Measurements from ENCODE around the gene MAP2K3.

MAP2K3 gene

DNA sequence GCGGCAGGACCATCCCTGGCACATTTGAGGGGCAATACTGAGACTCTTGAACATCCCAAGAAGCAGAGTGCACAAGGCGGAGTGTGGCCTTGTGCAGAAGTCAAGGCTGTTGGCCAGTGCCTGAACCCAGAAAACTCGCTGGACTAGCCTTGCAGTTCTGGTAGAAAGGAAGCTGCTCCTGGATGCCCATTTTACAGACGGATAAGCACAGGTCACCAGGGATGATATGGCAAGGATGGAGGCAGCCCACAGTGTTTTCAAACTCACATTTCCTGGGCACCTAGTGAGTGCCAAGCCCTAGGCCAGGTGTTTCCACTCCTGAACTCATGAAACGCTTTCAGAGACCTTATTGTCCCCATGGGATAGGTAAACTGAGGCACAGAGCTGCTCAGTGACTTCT, 1.7 kb upstream of the MAP2K3 start:
- no peak for DNase-seq (ENCODE audit: low read depth, low spot score)

DNA sequence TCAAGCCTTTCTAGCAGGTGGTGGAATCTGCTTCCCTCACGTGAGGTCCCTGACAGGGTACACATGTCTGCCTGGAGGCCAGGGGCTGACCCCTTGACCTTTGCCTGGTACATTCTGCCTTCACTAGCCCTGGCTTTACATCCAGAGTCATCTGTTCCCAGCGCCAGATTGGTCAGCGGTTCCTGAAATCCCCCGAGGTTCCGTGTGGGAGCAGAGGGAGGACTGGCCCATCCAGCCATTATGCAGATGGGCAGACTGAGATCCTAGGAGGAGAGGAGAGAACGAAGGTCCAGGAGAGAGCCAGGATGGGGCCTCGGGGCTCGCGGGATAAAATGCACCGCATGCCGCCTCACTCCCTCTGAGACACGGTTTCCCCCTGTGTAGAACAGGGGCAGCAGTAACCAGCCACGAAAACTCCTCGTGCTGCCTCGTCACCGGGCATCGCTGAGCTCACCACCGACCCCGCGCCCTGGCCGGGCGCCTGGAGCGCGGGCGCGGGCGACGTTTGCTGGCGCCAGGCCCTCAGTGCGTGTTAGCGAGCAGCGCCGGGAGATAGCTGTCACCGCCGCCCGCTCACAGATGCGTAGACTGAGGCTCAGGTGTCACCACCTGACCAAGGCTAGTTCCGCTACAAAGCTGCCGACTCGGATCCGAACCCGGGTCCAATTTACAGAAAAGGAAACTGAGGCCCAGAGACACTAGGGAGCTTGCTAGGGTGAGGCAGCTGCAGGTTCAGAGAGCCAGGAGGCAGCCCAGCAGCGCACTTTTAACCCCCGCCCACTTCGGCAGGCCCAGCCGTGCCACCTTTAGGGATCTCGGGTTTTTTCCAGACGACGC, 811 bp upstream of the MAP2K3 start:
- no peak for DNase-seq (ENCODE audit: low read depth, low spot score)

DNA sequence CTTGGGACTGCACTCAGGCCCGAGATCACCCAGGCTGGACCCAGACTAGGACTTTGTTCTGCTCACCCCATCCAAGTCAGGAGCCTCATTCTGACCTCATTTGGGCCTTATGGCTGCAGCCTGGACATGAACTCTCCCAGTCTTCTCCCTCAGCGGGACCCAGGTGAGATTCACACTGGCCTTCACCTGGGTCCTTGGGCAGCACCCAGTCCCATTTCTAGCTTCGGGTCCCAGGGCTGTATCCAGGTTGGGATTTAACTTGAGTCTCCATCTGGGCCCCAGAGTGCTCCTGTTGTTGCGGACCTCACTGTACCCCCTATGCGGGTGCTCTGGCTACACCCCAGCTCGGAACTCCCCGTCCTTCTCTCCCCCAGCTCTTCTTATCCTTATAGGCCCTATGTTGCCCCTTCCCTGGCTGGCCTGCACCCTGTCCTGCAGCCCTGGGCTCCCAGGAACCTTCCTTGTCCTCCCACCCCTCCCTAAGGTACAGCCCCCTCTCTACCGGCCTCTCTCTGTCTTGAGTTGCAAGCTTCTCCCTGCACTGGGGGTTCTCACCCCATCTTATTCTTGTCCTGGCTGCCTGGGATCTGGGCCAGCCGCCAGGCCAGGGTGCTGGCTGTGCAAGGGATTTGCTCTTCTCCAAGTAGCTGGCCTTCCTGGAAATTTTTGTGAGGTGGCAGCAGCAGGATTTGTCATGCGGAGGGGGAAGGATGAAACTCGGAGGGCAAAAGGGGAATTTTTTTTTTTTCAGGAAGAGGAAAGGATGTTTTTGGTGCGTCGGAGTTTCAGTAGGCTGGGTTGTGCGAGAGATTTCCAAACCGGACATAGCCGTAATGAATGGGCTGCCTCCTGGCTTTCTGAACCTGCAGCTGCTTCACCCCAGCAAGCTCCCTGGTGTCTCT, 904 bp downstream of the MAP2K3 start:
- DNase-seq (ENCODE audit: low read depth, low spot score) = no peak

DNA sequence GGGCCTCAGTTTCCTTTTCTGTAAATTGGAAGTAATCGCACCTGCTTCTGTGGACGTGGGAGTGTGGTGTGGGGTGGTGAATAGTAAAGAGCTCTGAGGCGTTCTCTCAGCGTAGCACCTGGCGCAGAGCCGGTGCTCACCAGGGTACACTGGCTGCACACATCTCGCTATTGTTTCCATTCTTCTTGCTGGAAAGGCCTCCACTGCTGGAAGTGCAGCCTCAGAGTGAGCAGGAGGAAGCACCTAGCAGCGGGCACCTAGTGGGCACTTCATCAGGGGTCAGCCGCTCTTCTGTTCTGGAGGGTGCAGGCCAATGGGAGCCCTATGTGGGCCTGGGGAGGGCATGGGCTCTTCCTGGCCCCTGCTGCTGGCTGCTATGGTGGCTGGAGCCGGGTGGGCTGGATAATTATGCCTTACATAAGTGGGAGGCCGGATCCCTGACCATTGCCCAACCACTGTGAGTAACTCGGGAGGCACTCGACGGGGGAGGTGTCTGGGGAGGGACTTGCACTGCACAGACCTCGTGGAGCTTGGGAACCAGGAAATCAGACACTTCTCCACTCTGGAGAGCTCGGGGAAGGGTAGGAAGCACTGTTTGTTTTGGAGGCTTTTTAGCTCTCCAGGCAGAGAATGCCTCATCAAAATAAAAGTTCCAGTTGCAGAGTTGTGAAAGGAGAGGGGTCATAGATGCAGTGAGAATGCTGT, 1.7 kb downstream of the MAP2K3 start:
- DNase-seq (ENCODE audit: low read depth, low spot score) = no peak

DNA sequence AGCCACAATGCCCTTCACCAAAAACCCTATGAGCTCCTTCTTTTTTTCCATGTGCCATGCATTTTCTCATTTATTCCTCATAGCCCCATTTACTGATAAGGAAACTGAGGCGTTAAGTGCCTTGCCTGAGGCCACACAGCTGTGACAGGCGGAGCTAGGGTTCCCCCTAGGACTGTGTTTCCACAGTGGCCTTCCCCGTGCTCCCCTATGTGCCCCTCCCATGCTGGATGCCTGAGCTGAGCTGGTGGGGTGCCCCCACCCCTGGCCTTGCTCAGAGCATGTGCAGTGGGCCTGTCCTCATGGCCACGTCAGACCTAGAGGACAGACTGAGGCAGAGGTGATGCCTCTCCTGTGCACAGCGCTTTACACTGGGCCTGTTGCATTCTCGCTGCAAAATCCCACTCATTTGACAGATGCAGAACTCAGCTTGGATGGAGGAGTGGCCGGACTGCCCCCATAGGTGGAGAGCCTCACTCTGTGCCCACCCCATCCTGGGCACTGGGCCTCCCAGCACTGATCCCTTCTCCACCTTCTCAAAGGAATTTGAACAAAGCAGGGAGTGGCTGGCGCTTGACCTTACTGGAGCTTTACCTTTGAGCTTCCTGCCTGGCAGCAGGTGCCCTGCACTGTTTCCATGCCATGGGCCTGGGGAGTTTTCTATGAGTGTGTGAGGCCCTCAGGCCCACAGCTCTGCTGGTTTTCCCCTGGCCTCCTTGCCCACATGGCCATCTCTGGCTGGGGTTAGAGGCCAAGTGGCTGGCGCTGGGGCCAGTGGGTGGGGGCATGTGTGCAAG, 2.6 kb downstream of the MAP2K3 start:
- no peak for DNase-seq (ENCODE audit: low read depth, low spot score)

DNA sequence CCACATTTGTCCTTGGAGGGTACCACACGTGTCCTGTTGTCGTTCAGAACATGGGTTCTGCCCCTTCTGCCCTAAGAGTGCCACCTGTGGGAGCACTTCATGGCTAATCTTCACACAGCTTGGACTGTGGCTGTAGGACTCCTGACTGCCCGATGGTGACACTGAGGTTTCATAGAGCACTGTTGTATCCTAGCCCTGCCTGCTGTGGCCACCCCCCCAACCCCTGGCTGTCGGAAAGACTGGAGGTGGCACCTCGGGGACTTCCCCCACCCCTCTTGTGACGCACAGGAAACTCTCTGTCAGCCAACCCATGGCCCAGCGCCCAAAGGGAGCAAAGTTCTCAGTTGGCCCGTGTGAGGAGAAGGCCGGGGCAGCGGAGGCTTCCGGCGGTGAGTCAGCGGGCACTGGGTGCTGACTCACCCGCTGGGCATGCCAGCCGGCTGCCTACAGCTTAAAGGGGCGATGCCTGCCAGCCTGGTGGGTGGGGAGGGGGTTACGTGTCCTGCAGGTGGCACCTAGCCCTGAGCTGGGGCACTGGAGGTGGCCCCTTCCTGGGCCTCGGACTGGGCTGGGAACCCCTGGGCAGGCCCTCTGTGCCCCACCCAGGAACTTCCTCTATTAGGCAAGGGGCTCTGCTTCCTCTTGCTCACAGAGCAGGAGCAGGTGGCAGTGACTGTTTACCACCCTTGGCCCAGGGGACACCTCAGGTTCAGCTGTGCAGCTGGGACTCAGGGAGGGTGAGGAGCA, 3.4 kb downstream of the MAP2K3 start:
- DNase-seq (ENCODE audit: low read depth, low spot score) = no peak

DNA sequence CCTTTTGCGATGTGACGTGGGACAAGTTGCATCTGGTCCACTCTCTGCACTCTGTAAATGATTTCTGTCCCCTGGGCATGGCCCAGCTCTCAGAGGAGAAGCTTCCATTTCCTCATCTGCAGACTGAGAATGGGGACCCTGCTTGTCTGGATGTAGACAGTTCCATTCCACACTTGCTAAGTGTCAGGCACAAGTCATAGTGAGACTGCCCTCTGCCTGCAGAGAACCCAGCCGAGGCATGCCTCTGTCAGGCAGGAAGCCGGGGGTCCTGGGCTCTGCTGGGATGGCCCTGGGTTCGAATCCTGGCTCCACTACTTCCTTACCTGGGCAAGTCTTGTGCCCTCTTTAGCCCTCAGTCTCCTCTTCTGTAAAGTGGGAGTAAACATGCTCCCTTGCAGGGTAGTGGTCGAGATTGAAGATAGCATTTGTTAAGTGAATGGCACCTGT, 4.1 kb downstream of the MAP2K3 start:
- no peak for DNase-seq (ENCODE audit: low read depth, low spot score)

DNA sequence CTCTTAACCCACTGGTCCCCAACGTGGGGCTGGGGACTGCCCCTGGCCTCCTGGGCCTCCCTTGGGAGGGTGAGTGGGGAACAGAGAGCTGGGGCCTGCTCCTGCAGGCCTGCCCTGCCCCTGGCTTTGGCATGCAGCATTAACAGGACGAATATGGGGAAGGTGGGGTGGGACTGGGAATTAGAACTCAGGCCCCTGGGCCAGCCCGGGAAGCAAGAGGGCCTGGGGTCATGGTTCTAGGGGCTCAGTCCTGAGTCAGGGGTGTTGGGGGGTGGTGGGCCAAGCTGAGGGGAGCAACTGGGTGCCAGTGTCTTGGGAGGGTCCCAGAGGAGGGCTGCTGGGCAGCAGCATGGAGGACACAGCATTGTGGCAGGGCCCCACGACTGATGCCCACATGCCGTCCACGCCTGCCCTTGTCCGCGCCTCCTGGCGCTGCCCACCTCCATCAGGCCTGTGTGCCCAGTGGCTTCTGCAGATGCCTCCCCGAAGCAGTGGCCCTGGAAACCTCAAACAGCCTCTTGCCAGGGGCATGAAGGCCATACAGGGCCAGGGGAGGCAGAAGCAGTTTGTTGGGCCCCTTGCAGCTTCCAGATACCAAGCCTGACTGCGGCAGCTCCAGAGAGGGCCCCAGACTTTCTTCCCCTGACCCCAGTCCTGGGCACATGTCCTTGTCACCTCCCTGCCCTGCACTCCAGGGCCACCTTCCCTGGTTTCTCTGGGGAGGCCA, 4.8 kb downstream of the MAP2K3 start:
- DNase-seq (ENCODE audit: low read depth, low spot score) = no peak

DNA sequence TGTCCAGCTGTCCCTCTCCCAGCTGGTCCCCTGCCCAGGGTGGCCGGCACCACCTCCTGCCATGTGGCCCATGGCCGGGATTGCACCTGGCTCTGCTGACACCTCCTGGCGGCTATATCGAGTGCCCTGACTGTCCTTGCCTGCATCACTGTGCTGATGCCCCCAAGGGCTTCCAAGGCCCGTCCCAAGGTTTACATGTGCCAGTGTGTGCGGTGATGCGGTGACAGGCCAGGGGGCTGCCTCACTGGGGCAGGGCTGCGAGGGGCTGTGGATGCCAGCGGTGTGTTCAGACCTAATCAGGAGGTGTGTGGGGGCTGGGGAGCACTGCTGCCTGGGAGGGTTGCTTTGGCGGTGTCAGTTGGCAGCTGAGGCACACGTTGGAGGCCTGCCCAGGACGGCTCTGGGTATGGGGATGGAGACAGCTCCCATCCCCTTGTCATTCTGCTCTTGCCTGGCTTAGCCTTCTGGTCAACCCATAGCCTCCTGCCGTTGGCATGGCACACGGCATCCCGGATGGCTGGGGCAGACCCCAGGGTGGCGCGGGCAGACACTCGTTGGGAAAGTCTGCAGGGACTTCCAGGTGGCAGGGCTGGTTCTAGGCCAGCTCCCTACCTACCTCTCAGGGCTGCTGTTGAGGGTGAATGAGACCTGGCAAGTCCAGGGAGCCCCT, 5.5 kb downstream of the MAP2K3 start:
- DNase-seq (ENCODE audit: low read depth, low spot score) = no peak

DNA sequence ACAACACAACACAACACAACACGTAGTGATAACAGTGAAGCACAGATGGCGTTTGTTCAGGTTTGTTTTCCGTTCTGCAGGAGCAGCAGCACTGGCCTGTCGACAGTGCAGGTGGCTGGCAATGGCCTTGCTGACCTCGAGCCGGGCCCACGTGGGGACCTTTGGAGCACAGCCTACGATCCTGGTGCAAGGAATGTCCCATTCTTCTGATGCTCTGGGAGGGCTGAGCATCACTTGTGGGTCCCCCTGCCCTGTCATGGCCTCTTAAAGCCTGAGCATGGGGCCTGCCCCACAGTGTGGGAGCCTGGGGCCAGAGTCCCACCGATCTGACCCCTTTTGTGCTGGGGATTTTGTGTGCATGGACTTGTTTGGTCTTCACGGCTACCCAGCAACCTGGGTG, 6.8 kb downstream of the MAP2K3 start:
- no peak for DNase-seq (ENCODE audit: low read depth, low spot score)

DNA sequence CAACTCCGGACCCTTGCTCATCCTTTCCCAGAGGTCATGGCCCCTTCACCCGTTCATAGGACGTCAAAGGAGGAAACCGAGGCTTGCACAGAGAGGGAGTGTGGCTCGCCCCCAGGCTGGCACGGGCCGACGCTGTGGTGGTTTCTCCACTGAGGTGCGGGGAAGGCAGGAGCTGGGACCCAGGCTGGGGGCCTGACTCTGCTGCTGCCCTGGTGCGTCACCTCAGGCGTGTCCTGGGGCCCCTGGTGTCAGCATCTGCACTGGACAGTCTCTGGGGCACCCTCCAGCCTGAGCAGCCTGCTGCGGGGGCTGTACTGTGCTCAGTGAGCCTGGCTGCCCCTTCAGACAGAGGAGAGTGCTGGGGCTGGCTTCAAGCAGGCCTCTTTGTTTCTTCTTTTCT, 7.4 kb downstream of the MAP2K3 start:
- no peak for DNase-seq (ENCODE audit: low read depth, low spot score)

DNA sequence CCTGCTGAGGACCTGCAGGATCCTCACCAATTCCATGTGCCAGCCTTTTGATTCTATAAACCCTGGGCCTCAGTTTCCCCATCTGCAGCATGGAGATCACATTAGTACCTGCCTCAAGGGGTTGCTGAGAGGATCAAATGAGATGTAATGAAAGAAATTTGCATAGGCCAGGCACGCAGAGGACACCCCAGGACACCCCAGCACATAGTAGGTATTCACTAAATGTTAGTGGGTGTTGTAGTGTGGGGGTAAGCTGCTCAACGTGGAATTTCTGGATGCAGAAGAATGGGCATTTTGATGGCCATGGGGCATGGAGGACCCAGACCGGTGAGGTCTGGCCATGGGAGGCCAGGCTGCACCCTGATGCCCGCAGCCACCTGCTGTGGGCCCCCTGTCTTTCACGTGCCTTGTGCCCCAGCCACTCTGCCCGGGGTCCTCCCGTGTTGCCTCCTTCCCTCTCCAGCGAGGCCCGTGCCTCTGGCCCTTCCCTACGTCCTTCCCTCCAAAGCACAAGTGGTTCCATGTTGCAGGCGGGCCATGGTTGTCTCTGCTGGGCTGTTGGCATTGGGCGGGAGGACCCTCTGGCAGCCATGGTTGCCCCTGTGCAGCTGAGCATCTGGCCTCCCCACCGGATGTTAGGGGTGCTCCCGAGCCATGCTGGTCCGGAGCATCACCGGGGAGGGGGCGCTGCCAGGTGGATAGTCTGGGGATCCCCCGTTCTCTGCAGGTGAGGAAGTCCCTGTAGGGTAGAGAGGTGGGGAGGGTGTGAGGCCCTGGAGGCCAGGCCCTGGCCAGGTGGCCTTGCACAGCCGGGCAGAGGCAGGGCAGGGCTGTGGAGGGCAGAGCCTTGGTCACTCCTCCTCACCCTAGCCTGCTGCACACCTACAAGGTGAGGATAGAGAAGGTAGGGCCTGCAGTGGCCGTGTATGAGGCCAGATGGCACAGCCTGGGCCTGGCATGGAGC, 8.6 kb downstream of the MAP2K3 start:
- DNase-seq (ENCODE audit: low read depth, low spot score) = no peak

DNA sequence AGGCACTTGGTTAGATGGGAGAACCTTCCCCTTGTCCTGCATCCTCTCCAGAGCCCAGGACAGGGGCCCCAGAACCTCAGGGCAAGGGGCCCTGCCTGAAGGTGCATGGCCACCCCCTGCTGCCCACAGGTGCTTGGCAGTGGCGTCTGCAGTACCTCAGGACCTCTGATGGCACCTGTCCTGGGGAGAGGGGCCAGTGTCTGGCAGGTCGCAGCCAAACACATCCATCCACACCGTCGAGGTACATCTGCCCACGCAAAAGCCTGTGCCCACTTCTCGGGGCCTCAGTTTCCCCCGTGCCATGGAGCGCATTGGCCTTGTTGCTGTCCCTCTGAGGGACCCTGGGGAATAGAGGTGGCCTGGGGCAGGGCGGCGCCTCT, 9.3 kb downstream of the MAP2K3 start:
- no peak for DNase-seq (ENCODE audit: low read depth, low spot score)

DNA sequence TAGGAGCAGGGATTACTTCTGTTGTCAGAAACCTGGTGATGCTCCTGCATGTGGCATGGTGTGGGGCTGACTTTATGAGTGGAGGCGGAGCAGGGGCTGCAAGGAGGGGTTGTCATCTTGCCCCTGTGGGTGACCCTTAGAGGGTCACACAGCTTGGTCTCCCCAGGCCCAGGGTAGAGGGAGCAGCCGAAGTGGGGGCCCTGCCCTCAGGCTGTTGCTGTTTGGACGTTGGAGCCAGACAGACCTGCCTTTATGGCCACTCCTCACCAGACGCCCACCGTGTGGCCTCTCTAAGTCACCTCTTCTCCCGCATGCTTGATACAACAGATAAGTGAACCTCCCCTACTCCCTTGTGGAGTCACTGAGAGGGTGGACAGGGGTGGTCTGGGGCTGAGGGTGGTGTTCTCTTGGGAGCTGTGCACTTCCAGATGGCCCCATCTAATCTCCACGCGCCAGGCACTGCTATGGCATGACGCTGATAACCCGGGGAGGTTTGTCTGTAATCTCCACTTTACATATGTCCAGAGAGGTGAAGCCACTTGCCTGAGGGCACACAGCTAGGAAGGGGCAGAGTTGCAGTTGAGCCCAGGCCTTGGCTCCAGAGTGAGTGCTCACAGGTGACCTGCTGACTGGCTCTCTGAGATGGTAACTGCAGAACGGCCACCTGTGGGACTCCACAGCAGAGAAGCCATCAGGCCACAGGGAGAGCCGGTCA, 10.0 kb downstream of the MAP2K3 start:
- no peak for DNase-seq (ENCODE audit: low read depth, low spot score)

DNA sequence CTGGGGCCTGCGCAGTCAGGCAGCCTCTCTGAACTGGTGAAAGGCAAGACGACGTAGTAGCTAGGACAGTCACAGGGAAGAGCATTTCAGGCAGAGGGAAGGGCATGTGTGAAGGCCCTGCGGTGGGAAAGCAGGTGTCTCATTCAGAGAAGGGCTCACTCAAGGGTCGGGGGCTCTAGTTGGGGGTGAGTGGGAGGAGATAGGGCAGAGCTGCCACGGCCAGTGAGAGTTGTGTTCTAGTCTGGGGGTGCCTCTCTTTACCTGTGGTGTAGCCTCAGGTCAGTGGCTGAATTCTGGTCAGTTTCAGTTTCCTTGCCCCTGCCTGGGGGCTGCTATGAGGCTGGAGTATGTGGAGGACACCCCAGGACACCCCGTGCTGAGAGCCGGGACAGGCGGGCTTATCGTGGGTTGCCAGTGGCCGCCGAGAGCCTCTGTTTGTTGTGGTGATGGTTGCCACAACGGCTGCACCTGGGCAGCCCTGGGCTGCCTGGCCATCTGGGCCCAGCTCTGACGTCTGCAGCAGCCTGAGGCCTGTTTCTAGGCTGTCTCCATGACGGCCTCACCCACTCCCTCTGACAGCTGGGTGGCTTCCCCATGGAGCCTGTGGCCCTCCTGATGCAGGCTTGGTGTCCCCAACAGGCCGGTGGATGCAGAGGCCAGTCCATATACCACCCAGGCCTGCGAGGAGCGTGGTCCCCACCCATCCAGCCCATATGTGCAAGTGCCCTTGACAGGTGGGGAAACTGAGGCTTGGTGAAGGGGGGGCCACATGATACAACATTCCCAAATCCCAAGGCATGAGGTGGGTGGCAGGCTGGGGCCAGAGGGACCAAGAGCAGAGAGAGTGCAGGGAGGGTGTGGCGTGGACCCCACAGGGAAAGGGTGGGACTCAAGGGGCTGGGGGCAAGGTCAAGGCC, 10.8 kb downstream of the MAP2K3 start:
- DNase-seq (ENCODE audit: low read depth, low spot score) = no peak

Measured in iPS DF 19.7 (cell line).